ENCODE measurements around the gene ANOS1.

GRCh38 chrX:8649969-8650368, 82.0 kb downstream of the ANOS1 start:
- no peak for TF ChIP-seq POLR2A (IDR thresholded peaks at IDR 0.05)
- TF ChIP-seq CTCF (IDR thresholded peaks at IDR 0.05), result no peak
